HG03064 (cell line): ENCODE data around the gene OPN5.

Experiments used
- ATAC-seq: cut with Tn5 transposase; IDR thresholded peaks from one replicate; pipeline ENCODE4 v1.9.1; 2021; ENCODE audit warnings: low read depth; ENCODE audit not compliant: unreplicated experiment

OPN5 gene

DNA sequence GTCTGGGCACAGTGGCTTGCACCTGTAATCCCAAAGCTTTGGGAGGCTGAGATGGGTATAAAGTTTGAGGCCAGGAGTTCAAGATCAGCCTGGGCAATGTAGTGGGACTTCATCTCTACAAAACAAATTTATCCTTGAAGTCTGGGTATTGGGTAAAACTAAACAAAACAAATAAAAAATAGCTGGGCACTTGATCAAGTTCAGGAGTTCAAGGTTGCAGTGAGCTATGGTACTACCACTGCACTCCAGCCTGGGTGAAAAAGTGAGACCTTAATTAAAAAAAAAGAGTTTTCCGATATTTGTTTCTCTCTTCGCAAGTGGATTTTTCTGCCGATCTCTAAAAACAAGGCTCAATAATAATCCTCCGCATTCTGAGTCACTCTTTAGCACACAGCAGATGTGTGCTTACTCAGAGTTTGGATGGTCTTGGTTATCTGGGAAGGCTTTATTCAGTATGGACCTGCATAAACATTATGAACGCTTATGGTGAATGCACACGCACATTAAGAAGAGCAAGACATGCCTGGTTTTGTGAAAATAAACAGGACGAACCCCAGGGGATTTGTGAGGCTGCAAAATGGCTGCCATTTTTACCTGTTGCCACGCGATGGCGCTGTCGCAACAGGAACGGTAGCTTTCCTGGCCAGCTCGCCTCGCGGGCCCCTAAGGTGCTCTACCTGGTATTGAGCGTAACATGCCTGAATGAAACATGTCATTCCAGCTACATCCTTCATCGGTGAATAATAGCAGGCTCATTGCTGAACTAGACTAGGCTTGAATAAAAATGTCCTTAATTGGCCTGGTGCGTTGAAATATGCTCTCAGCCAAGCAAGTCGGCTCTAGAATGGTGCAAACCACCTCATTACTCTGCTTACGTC is 6.0 kb downstream of the OPN5 start:
- peak; percentile 75 for ATAC-seq

GRCh38 chr6:47788498-47788884 is 6.7 kb downstream of the OPN5 start:
- no peak for ATAC-seq

GRCh38 chr6:47789553-47789952 is 7.7 kb downstream of the OPN5 start:
- ATAC-seq: no peak

DNA sequence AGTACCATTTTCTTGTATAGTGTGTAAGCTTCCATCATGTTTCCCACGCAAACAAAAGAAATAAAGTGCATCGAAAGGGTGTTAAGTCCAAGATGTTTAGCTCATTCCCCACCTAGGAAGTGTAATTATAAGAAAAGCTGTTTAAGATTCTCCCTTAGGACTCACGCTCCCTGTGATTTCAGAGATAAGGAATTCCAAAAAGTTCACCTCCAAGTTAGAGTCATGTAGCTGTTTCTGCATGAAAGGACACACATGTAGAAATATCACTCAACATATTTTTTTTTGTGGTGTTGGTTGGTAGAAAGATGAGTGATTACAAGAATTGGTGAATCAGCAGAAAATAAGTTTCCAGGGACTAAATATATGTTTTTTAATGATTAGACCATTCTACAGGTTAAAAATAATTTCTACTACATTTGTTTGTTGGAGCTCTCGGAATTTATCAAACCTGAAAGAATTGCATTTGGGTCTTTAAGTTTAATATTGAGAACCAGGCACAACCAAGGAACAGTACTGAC is 10.4 kb downstream of the OPN5 start:
- no peak for ATAC-seq

GRCh38 chr6:47794577-47795135 is 12.8 kb downstream of the OPN5 start:
- ATAC-seq: no peak

GRCh38 chr6:47801984-47802383 is 20.2 kb downstream of the OPN5 start:
- ATAC-seq: no peak

DNA sequence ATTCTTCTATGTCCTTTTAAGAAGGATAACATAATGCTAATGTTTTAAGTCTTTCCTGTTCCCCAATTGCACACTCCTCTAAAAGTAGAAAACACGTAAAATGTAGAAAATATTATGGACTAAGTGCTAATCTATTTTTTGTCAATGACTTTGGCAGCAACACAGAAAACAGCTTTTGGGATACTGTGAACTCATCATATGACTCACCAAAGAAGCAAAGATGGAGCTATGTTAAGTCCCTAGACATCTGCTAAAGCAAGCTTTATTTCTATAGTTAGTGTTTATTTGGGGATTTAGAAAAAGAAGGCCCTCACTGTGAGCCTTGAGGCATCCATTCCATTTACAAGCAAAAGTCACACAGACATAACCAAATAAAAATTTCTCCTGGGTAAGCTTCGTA is 23.0 kb downstream of the OPN5 start:
- no peak for ATAC-seq

DNA sequence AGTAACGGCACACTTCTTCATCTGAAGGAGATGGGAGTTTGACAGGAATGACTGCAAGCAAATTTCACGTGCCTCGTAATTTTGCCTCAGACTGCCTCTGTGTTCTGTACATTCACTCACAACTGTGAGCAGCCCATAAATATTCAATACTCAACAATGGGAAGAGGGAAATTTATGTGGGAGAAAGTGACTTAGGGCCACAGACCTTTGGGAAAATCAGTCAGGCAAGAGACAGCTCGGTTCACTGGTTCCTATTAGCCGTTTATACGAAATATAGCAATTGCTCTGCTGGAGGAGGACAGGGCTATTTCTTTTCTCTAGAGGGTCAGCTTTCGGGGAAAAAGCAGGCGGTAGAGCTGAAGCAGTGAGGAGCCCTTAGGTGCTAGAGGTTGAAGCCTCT is 28.0 kb downstream of the OPN5 start:
- ATAC-seq: no peak

GRCh38 chr6:47810885-47811284 is 29.1 kb downstream of the OPN5 start:
- no peak for ATAC-seq

GRCh38 chr6:47811443-47811842 is 29.6 kb downstream of the OPN5 start:
- ATAC-seq: no peak

DNA sequence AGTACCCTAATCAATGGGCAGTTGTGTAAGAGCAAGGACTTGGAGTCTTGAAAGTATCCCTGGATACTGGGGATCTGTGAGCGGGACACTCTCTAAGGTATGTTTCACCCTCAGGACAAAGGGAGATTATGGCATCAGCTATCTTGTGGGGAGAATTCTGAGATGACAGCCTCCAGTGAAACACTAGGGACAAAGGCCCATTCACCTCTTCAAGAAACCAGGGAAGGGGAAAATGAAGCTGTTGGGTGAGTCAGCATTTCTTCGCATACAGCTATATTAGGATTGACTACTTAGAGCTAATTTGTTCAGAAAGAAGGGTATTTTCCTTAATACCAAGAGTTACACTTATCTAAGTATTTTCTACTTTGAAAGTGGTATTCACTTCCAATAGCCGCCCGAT is 35.9 kb downstream of the OPN5 start:
- ATAC-seq: no peak

DNA sequence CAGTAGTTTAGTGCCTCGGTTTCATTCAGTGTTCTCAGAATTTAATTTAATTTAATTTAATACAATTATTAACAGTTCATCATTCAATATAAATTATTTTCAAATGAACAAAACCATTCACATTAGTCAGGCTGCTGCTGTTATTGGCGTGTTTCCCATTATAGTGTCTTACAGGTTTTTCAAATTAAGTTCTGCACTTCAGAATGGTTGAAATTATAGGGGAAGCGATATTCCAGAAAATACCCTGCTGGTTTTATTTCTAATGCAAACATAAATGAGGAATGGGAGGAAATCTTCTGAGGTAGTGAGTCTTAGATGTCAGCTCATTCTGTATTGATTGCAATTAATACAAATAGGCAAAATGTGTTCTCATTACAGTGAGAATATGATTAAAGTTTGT is 37.6 kb downstream of the OPN5 start:
- no peak for ATAC-seq

DNA sequence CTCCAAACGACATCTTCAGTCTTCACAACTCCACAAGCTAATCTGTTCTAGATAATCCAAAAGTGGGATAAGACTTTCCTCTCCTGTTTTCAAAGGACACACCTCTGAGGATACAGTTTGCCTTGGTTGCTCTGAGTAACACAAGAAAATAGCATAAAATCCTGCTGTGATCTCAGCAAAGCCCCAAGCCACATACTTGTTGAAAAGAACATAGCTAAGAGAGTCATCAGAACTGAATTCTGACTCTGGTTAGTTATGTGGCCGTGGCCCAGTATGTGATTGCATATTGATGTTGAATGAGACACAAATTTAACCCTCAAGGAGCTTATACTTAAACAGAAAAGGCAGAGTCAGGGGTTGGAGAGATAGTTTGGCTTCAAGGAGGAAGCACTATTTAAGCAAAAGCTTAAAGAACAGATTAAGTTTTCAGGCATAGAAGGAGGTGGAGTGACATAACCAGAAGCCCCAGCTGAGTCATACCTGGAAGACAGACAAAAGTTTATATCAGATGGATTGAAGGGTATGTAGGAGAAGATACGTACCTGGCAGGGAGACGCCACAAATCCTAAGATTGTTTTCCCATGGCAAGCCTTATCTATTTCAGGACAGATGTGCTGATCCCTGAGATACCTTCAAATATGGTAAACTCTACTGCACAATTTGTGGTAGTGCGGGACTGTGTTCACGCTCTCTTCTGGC is 41.2 kb downstream of the OPN5 start:
- no peak for ATAC-seq

DNA sequence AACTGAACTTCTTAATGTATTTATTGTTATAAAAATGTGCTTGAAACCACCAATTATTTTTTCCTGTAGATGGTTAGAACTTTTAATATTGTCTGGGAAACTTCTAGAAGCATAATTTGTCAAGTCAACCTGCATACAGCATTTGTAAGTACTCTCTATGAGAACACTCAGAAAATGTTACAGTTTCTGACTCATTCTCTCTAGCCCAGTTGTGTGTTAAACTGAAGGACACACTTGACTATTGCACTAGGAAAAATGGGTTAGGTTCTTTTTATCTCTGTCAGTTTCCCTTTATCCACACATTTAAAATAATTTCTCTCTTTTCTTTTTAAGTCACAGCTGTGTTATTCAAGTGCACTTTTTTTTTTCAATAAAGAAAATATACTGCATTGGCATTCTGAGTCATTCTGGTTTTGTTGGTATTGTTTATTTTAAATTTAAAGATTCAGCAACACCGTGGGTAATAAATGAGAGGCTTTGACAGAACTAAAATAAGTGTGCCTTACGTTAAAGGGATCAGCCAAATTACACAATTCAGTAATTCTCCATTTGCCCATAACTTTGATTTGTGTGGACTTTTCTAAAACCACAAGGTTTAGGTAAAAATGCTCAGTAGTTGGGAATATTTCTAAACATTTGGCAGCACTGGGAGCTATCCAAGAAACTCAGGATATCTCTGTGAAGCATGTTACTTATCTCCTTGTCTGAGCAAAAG is 50.7 kb downstream of the OPN5 start:
- no peak for ATAC-seq

DNA sequence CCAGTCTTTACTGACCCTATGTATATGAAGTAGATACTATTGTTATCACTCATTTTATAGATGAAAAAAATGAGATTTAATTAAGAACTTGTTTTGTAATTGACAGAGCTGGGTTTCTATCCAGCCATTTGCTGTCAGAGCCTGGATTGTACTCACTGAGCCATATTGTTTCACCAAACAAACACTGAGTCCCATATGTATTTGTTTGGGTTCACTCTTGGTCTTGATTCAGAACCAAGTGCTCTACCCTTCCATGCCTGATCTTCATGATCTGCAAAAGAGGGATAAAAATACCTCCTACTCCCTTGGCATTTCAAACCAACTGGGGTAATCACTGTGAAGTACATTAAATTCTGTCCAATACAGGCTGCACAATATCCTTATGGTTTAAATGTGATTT is 52.4 kb downstream of the OPN5 start:
- ATAC-seq: no peak

- ATAC-seq: no peak
Observed at GRCh38 chr6:47836046-47836445, 54.2 kb downstream of the OPN5 start.

DNA sequence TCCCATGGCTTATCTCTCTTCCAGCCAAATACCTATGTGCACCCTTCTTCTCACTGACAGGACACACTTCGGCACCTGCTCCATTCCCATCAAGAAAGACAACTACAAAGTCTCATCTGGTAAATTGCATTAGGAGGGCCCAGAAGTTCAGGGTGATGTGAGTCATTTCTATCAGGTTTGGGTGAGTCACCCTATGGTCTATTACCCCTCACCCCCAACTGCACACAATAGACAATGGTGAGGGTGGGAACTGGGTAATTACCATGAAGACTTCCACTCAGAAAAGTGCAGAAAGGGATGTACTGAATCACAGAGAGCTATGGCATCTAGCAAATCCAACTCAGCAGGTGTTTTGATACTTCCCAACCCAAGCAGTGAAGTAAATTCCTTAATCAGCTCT is 54.8 kb downstream of the OPN5 start:
- ATAC-seq: no peak

DNA sequence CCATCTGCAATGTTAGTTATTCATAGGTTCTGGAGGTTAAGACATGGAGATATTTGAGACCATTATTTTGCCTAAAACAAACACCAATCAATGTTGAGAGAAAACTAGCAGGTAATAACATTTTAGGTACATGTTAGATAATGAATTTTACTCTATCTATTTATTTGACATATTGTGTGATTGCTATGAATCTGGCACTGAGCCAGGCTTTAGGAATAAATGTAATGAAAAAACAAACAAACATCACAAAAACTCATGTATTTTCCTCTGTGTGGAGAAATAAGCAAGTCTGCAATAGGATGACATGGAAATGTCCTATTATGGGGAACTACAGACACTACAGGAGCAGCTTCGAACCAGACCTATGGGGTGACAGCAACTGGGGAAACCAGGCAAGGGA is 57.8 kb downstream of the OPN5 start:
- no peak for ATAC-seq

- no peak for ATAC-seq
Observed at GRCh38 chr6:47844881-47845280, 63.0 kb downstream of the OPN5 start.

DNA sequence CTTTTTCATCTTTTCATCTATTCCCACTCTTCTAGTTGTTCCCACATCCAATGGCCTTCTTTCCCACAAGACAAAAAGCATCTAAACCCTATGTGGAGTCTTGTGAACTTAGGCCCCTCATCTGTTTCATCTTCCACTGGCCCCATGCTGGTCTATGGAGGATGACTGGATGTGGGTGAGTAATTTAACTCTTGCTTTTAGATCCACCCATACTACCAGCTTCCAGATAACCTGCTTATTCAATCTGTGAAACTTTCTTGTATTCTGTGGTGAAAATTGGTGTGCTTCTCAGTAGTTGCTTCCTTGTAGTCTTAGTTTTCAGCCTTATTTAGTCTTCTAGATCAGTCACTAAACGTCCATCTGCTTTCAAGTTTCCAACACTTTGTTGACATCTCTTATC is 64.9 kb downstream of the OPN5 start:
- ATAC-seq: no peak

GRCh38 chr6:47851091-47851490 is 69.3 kb downstream of the OPN5 start:
- ATAC-seq: no peak
